Measurements from ENCODE around the gene EBF3.

DNA sequence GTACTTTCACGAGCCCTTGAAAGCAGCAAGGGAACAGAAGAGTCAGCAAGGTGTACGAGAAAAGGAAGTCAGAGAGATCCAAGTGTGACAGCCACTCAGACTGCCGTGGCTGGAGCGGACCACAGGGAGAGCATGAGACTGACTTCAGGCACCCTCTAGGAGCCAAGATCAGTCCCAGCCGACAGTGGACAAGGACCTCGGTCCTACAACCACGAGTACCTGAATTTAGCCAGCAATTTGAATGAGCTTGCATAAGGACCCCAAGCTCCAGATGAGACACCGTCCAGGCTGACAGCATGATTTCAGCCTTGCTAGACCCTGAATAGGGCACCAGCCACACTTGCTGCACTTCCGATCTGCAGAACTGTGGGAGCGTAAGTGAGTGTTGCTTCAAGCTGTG is 13.7 kb upstream of the EBF3 start:
- TF ChIP-seq, protein P1, sequence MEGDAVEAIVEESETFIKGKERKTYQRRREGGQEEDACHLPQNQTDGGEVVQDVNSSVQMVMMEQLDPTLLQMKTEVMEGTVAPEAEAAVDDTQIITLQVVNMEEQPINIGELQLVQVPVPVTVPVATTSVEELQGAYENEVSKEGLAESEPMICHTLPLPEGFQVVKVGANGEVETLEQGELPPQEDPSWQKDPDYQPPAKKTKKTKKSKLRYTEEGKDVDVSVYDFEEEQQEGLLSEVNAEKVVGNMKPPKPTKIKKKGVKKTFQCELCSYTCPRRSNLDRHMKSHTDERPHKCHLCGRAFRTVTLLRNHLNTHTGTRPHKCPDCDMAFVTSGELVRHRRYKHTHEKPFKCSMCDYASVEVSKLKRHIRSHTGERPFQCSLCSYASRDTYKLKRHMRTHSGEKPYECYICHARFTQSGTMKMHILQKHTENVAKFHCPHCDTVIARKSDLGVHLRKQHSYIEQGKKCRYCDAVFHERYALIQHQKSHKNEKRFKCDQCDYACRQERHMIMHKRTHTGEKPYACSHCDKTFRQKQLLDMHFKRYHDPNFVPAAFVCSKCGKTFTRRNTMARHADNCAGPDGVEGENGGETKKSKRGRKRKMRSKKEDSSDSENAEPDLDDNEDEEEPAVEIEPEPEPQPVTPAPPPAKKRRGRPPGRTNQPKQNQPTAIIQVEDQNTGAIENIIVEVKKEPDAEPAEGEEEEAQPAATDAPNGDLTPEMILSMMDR (IDR thresholded peaks at IDR 0.05), result no peak
- TF ChIP-seq POLR2A (IDR thresholded peaks at IDR 0.05), result no peak
